C4-2B (cell line): ENCODE data around the gene GNLY.

Source experiments
- H3K27ac ChIP-seq: fragments of 450-650 bp; 2 replicates; pipeline ENCODE4 v1.5.1; 2017
- CTCF ChIP-seq: fragments of 450-650 bp; conservative IDR thresholded peaks from 2 replicates; pipeline ENCODE4 v1.5.1; 2017; ENCODE audit warnings: mild to moderate bottlenecking
- ZFX ChIP-seq: fragments of 450-650 bp; IDR thresholded peaks from 2 replicates; pipeline ENCODE4 v1.6.1; 2017

The GNLY gene

GRCh38 chr2:85723707-85724360, 29.7 kb downstream of the GNLY start:
- TF ChIP-seq ZFX (no peak), CTCF (no peak)
- H3K27ac ChIP-seq = no peak overlapping the region

GRCh38 chr2:85724731-85725181, 30.6 kb downstream of the GNLY start:
- TF ChIP-seq ZFX = no peak
- no peak for TF ChIP-seq CTCF
- peak overlapping the region; percentile 10; the same call in 1 of the 2 replicates for H3K27ac ChIP-seq

GRCh38 chr2:85725451-85725850, 31.3 kb downstream of the GNLY start:
- no peak overlapping the region for H3K27ac ChIP-seq
- no peak for TF ChIP-seq CTCF
- TF ChIP-seq ZFX = no peak

GRCh38 chr2:85727798-85728197, 33.6 kb downstream of the GNLY start:
- TF ChIP-seq CTCF = no peak
- TF ChIP-seq ZFX = no peak
- no peak overlapping the region for H3K27ac ChIP-seq

GRCh38 chr2:85728342-85728741, 34.2 kb downstream of the GNLY start:
- TF ChIP-seq CTCF (no peak), ZFX (no peak)
- no peak overlapping the region for H3K27ac ChIP-seq

GRCh38 chr2:85728883-85729824, 35.0 kb downstream of the GNLY start:
- H3K27ac ChIP-seq = no peak overlapping the region
- TF ChIP-seq CTCF = peak; percentile 97
- TF ChIP-seq ZFX = no peak
